ENCODE data around the gene CYBA. TPM values are rescaled to one million over a fixed set of nuclear protein-coding genes. Genes with fewer than 3 reads are reported as not detected.

CYBA gene
- total and polyA plus RNA-seq, 10 of the 15 experiments (the other 5 are each of a cell fraction or from before 2014, with no cell fraction given) = 0.55 to 598 (median 258) TPM

GRCh38 chr16:88678224-88678979 is 27.5 kb upstream of the CYBA start:
- Histone ChIP-seq H3K4me2 (ENCODE audit: control insufficient read depth, insufficient read depth) (no peak overlapping the region), H4K20me1 (ENCODE audit: control insufficient read depth, insufficient read depth) (no peaks in the 10 kb centered on the region), H3K36me3 (ENCODE audit: control insufficient read depth in 2 of 2, insufficient read depth in 2 of 2, low read length in 1 of 2) (no peaks in the 10 kb centered on the region), H3K79me2 (ENCODE audit: control insufficient read depth, insufficient read depth, low read length) (no peaks in the 10 kb centered on the region; the same call in 1 of the 2 replicates), H3K4me1 (ENCODE audit: control insufficient read depth, insufficient read depth, low read length) (peaks cover 20% of the 10 kb centered on the region), H2AFZ (ENCODE audit: control insufficient read depth, low read depth, low read length) (no peak overlapping the region), H3K27me3 (replicated peaks in 1 of 2; ENCODE audit: control insufficient read depth in 2 of 2, insufficient read depth in 2 of 2, low read length in 1 of 2) (no peaks in the 10 kb centered on the region), H3K9ac (ENCODE audit: control insufficient read depth, insufficient read depth, low read length) (no peak overlapping the region), H3K27ac (ENCODE audit: control insufficient read depth, insufficient read depth) (no peak overlapping the region), H3K9me3 (replicated peaks; ENCODE audit: control insufficient read depth, insufficient read depth, low read length) (no peaks in the 10 kb centered on the region), H3K4me3 (no peak overlapping the region)
- in situ Hi-C loops (cut with MboI) (no loop called here), intact Hi-C loops (cut with micrococcal nuclease; ENCODE audit: unreplicated experiment) (no loop called here)
- ChIA-PET POLR2A (no interaction called here), SMC1A (ENCODE audit: uncharacterized antibody, unreplicated experiment) (no interaction called here), CTCF (interaction anchor here (2.2 kb wide), 1 partner anchor 11 kb away, joined by 9 read pairs; no protein-coding TSS in a partner anchor), RAD21 (ENCODE audit: unreplicated experiment) (no interaction called here)
- TF ChIP-seq, protein P1, sequence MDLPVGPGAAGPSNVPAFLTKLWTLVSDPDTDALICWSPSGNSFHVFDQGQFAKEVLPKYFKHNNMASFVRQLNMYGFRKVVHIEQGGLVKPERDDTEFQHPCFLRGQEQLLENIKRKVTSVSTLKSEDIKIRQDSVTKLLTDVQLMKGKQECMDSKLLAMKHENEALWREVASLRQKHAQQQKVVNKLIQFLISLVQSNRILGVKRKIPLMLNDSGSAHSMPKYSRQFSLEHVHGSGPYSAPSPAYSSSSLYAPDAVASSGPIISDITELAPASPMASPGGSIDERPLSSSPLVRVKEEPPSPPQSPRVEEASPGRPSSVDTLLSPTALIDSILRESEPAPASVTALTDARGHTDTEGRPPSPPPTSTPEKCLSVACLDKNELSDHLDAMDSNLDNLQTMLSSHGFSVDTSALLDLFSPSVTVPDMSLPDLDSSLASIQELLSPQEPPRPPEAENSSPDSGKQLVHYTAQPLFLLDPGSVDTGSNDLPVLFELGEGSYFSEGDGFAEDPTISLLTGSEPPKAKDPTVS (IDR thresholded peaks at IDR 0.05; ENCODE audit: low read depth, low read length) = no peak
- no peak for TF ChIP-seq MTA2 (IDR thresholded peaks at IDR 0.05; ENCODE audit: low read depth)
- no peak for TF ChIP-seq YBX1 (IDR thresholded peaks at IDR 0.05)
- TF ChIP-seq POLR2AphosphoS2 (IDR thresholded peaks at IDR 0.05; ENCODE audit: low read depth, low read length) = no peak
- no peak for TF ChIP-seq CREB1 (IDR thresholded peaks at IDR 0.05; ENCODE audit: low read depth)
- TF ChIP-seq ZNF622 (IDR thresholded peaks at IDR 0.05) = no peak
- TF ChIP-seq NFIC (IDR thresholded peaks at IDR 0.05; ENCODE audit: low read depth, low read length) = no peak
- ATAC-seq (no peak), FAIRE-seq (no peak), DNase-seq (ENCODE audit: low read depth, low spot score) (no peak)
- BruUV-seq (replicated peaks) = no TSS peak
- WGBS (ENCODE audit: insufficient coverage, insufficient replicate concordance, low lambda C conversion rate, missing lambda C conversion rate) = 97% methylated on average over 28 of the region's 32 CpGs

Measured in GM12878 (cell line).